Measurements from ENCODE around the gene XRN1.

GRCh38 chr3:142263112-142263511 lies 184.7 kb downstream of the XRN1 start:
- no peak for TF ChIP-seq CTCF (IDR thresholded peaks at IDR 0.05; ENCODE audit: insufficient read depth, low read depth, low read length)
- TF ChIP-seq EZH2 (IDR thresholded peaks at IDR 0.05; ENCODE audit: insufficient read depth, low read length) = no peak
